GM12875 (cell line): Measurements from ENCODE around the gene TMC4.
A peak's percentile ranks its signal among the peaks of the same experiment; 100 is the strongest.

ENCODE experiments used
- H3K4me3 ChIP-seq: one replicate; pipeline ENCODE4 v1.5.1; 2011; ENCODE audit warnings: low read depth, low read length, control low read depth
- TF ChIP-seq, protein P1 (sequence below): IDR thresholded peaks from 2 replicates; pipeline ENCODE4 v1.5.1; 2011; ENCODE audit warnings: low read depth, mild to moderate bottlenecking, control low read depth, inconsistent platforms, low read length, moderate library complexity, borderline replicate concordance; ENCODE audit not compliant: insufficient read depth

Gene TMC4

GRCh38 chr19:54169149-54169740 lies 3.7 kb downstream of the TMC4 start:
- TF ChIP-seq, protein P1, sequence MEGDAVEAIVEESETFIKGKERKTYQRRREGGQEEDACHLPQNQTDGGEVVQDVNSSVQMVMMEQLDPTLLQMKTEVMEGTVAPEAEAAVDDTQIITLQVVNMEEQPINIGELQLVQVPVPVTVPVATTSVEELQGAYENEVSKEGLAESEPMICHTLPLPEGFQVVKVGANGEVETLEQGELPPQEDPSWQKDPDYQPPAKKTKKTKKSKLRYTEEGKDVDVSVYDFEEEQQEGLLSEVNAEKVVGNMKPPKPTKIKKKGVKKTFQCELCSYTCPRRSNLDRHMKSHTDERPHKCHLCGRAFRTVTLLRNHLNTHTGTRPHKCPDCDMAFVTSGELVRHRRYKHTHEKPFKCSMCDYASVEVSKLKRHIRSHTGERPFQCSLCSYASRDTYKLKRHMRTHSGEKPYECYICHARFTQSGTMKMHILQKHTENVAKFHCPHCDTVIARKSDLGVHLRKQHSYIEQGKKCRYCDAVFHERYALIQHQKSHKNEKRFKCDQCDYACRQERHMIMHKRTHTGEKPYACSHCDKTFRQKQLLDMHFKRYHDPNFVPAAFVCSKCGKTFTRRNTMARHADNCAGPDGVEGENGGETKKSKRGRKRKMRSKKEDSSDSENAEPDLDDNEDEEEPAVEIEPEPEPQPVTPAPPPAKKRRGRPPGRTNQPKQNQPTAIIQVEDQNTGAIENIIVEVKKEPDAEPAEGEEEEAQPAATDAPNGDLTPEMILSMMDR: no peak
- H3K4me3 ChIP-seq: no peak overlapping the region

- H3K4me3 ChIP-seq: no peak overlapping the region
Measured at GRCh38 chr19:54168174-54168917, 4.6 kb downstream of the TMC4 start.

GRCh38 chr19:54165222-54165621 lies 7.7 kb downstream of the TMC4 start:
- TF ChIP-seq, protein P1: no peak

More at GRCh38 chr19:54168174-54168917, 4.6 kb downstream of the TMC4 start:
- TF ChIP-seq, protein P1: peak; percentile 93

GRCh38 chr19:54164369-54165068 lies 8.4 kb downstream of the TMC4 start:
- TF ChIP-seq, protein P1: no peak
- H3K4me3 ChIP-seq: no peak overlapping the region

More at GRCh38 chr19:54165222-54165621, 7.7 kb downstream of the TMC4 start:
- no peak overlapping the region for H3K4me3 ChIP-seq

GRCh38 chr19:54162884-54163283 lies 10.1 kb downstream of the TMC4 start:
- no peak overlapping the region for H3K4me3 ChIP-seq
- TF ChIP-seq, protein P1: no peak

DNA sequence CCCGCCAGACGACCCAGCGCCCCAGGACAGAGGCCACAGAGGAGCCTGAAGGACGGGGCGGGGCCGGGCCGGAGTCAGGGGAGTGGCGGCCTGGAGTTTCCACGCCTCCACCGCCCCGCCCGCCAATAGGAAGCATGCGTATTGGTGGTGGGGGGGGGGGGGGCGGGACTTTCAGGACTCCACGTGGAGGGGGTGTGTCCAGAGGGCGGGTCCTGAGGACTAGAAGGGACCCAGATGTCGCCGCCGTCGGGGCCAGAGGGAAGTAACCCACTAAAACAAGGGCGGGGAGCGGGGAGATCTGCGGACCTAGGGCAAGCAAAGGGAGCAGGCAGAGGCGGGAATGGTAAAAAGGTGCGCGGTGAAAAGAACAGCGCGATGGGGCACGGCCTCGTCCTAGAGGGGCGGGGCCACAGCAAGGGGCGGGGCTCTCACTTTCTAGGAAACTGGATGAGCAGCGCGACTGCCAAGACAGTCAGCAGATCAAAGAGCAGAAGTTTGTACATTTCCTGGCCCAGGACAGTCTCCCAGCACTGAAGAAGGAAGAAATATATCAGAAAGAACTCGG lies 10.6 kb downstream of the TMC4 start:
- peak overlapping the region; percentile 23 for H3K4me3 ChIP-seq
- TF ChIP-seq, protein P1: no peak
